KOPT-K1 (cell line): ENCODE measurements around the gene SLC49A3.

Source experiments
- H3K27ac ChIP-seq: fragments of 200-600 bp; sonication (generic); 2 replicates; pipeline ENCODE4 v1.5.1; 2016; ENCODE audit warnings: antibody characterized with exemption, mild to moderate bottlenecking, low read depth, low read length; ENCODE audit not compliant: poor library complexity, severe bottlenecking
- H3K36me3 ChIP-seq: fragments of 200-600 bp; sonication (generic); 2 replicates; pipeline ENCODE4 v1.5.1; 2017; ENCODE audit warnings: antibody characterized with exemption, mild to moderate bottlenecking, low read length, moderate library complexity; ENCODE audit not compliant: insufficient read depth
- H3K9me3 ChIP-seq: fragments of 200-600 bp; sonication (generic); 2 replicates; pipeline ENCODE4 v1.5.1; 2017; ENCODE audit warnings: antibody characterized with exemption, low read length, mild to moderate bottlenecking; ENCODE audit not compliant: insufficient read depth, poor library complexity, severe bottlenecking

The SLC49A3 gene

DNA sequence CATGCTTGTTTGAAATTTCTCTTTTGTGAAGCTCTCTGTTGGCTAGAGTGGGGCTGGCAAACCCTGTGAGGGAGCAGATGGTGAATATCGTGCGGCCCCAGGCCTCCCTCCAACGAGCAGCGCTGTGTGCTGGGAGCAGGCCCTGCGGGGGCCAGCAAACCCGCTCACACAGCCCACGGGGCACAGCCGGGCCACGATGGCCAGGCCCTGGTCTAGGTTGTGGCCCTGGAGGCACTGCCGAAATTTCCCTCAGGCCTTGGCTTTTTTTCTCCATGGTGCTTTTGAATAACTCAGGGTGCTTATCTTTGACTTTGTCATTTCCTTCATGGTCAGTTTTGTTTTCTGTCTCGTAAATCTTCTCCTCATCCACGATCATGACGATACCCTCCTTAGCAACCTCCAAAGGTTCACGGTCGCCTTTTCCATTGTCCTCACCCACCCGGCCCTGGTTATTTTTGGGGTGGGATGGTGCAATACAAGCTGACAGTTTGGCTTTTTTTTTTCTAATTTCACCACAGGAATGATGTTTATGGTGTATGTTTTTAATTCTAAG lies 37.4 kb upstream of the SLC49A3 start:
- Histone ChIP-seq H3K27ac (no peak overlapping the region), H3K9me3 (peaks cover 3% of the 10 kb centered on the region), H3K36me3 (peaks cover 43% of the 10 kb centered on the region; the same call in 1 of the 2 replicates)

DNA sequence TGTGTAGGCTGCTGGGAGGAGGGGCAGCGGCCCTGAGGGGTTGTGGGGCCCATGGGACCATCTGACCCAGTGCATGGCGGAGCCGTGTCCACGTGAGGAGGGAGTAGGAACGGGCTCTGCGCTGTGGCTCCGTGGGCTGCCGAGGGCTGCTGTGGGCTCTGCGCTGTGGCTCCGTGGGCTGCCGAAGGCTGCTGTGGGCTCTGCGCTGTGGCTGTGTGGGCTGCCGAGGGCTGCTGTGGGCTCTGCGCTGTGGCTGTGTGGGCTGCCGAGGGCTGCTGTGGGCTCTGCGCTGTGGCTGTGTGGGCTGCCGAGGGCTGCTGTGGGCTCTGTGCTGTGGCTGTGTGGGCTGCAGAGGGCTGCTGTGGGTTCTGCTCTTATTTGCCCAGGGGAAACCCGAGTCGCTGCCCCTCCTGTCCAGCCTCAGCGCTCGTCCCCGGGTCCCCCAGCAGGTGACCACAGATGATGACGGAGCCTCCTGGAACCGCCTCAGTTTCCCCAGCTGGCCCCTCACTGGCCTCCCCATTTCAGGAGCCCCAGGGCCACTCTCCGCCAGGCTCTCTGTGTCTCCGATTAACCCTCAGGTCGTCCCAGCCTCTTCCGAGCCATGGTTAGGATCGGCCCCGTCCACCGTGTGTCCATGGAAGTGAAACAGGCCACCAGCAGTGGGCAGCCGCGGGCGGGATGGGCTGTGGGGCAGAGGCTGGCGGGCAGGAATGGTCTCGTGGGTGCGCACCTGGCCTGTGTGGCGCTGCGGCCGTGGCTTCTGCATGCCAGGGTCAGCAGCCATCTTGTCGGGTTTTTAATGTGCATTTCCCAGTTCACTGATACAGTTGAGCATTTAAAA lies 36.7 kb upstream of the SLC49A3 start:
- Histone ChIP-seq H3K36me3 (peaks cover 36% of the 10 kb centered on the region; the same call in 1 of the 2 replicates), H3K27ac (no peak overlapping the region), H3K9me3 (no peaks in the 10 kb centered on the region)

DNA sequence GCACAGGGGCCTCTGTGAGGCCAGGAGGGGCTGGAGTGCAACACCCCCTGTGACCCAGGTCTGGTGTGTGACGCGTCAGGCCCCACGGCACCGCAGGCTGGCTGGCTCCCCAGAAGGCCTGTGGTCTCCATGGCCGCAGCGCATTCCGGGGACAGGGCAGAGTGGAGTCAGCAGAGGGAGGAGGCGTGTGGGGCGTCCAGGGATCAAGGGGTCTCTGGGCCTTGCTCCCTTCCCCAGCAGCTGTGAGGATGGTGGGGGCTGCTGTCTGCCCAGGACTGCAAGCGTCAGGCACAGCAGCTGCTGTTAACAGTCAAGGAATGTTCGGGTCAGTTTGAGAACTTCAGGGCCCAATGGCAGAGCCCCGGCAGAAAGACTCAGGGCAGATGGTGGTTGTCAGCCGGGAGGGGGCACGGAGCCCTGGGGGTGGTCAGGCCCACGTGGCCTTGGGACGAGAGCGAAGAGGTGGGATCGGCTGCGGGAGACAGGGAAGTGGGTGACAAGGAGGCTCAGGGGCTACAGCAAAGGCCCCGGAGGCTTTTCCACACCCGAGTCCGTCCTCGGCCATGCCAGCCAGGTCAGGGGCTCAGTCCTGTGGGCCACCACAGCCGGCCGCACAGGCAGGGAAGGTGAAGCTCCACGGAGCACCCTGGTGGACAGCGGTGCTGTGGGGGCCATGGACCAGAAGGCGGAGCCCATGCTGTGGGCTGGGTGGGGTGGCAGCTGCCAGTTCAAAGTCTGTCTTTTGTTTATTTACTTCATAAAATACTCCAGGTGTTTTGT lies 35.0 kb upstream of the SLC49A3 start:
- Histone ChIP-seq H3K9me3 (no peaks in the 10 kb centered on the region), H3K36me3 (peaks cover 33% of the 10 kb centered on the region; the same call in 1 of the 2 replicates), H3K27ac (no peak overlapping the region)

DNA sequence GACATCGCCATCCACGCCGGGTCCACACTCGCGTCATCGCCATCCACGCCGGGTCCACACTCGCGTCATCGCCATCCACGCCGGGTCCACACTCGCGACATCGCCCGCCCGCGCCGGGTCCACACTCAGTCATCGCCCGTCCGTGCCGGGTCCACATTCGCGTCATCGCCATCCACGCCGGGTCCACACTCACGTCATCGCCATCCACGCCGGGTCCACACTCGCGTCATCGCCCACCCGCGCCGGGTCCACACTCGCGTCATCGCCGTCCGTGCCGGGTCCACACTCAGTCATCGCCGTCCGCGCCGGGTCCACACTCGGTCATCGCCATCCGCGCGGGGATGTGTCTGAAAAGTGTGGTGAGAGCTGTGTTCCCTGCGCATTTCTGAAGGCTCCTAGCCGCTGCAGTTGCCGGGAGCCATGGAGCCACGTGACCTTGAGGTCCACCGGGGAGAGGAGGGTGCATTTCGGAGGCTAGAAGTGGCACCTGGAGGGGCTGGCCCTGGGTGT lies 34.0 kb upstream of the SLC49A3 start:
- Histone ChIP-seq H3K27ac (no peak overlapping the region), H3K36me3 (peaks cover 29% of the 10 kb centered on the region; the same call in 1 of the 2 replicates), H3K9me3 (no peaks in the 10 kb centered on the region)

DNA sequence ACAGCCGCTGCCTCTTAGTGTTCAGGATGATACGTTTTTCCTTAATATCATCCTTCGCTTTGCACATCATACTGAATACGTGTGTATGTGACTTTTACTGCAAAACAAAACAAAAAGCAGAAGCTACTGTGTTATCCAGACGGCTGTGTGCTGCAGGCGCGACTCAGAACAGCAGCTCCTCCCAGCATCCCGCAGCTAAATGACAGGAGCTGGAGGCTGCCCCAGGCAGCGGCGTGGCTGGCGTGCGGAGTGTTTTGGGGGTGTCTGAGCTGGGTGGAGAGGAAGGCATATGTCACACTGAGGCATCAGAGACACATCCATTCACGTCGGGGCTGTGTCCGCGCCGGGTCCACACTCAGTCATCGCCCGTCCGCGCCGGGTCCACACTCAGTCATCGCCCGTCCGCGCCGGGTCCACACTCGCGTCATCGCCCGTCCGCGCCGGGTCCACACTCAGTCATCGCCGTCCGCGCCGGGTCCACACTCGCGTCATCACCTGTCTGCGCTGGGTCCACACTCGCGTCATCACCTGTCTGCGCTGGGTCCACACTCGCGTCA lies 33.3 kb upstream of the SLC49A3 start:
- H3K27ac ChIP-seq, result no peak overlapping the region
- no peaks in the 10 kb centered on the region for H3K9me3 ChIP-seq
- H3K36me3 ChIP-seq, result peaks cover 28% of the 10 kb centered on the region; the same call in 1 of the 2 replicates

DNA sequence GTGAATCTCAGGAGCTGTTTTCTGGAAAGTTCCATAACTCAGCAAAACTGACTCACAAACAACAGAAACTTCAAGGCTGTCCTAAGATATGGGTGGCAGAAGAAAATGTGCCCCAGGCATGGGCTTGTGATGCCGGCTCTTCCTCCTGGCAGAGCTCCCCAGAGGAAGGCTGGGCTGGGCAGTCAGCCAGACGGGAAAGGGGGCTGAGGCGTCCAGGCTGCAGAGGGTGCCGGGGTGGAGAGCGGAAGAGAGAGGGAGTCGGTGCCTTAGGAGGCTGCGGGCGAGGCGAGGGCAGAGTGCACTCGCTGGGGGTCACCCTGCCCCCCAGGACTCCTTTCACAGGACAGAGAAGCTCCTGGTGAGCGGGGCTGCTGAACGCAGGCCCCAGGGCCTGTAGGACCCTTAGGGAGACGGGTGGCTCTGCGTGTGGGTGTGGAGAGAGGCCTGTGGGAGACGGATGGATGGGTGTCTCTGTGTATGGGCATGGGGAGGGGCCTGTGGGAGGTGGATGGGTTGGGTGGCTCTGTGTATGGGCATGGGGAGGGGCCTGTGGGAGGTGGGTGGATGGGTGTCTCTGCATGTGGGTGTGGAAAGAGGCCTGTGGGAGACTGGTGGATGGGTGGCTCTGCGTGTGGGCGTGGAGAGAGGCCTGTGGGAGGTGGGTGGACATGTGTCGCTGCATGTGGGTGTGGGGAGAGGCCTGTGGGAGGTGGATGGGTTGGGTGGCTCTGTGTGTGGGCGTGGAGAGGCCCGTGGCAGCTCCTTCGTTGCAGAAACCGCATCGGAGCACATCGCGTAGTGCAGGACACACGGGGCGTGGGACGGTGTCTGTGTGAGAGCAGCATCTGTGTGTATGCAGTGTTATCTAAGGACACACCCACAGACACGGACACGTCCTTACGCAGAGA lies 32.6 kb upstream of the SLC49A3 start:
- Histone ChIP-seq H3K27ac (no peak overlapping the region), H3K9me3 (no peaks in the 10 kb centered on the region), H3K36me3 (peaks cover 28% of the 10 kb centered on the region; the same call in 1 of the 2 replicates)

DNA sequence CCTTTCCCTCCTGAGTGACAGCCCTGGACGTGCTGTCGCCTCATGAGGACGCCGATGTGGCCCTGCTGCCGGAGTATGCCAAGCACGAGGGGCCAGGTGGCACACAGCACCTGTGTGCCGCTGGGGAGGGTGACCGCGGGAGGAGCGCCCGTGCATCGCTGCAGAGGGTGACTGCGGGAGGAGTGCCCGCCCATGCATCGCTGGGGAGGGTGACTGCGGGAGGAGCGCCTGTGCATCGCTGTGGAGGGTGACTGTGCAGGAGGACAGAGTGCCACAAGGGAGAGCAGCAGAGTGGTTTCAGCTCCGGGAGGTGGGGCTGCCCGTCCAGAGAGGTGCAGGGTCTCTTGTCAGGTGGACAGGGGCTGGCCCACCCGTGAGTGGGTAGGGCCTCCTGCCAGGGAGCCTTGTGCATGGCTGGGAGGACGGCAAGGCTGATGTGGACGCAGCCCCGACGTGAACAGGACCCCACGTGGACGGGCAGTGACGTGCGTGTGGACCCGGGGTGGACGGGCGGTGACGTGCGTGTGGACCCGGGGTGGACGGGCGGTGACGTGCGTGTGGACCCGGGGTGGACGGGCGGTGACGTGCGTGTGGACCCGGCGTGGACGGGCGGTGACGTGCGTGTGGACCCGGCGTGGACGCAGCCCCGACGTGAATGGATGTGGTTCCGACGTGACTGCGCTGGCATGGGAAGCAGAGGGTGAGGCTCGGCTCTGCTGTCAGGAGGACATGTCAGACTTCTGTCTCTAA lies 31.3 kb upstream of the SLC49A3 start:
- Histone ChIP-seq H3K36me3 (peaks cover 28% of the 10 kb centered on the region; the same call in 1 of the 2 replicates), H3K9me3 (no peaks in the 10 kb centered on the region), H3K27ac (no peak overlapping the region)

DNA sequence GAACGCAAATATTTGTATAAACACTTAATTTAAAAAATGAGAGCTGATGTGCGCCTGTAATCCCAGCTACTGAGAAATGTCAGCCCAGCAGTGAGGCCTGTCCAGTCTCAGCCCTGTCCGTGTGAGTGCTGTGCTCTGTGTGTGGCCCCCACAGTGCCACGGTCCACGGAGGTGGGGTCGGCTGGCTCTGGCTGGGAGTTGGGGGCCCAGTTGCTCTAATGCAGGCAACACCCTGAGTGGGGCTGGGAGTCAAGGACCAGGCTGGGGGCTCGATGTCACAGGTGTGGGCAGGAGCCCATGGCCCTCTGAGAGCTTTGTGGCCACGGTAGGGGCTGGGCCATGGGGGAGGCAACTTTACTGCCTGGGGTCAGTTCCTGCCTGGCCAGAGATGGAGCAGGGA lies 29.5 kb upstream of the SLC49A3 start:
- H3K36me3 ChIP-seq, result peaks cover 30% of the 10 kb centered on the region; the same call in 1 of the 2 replicates
- no peak overlapping the region for H3K27ac ChIP-seq
- no peaks in the 10 kb centered on the region for H3K9me3 ChIP-seq

DNA sequence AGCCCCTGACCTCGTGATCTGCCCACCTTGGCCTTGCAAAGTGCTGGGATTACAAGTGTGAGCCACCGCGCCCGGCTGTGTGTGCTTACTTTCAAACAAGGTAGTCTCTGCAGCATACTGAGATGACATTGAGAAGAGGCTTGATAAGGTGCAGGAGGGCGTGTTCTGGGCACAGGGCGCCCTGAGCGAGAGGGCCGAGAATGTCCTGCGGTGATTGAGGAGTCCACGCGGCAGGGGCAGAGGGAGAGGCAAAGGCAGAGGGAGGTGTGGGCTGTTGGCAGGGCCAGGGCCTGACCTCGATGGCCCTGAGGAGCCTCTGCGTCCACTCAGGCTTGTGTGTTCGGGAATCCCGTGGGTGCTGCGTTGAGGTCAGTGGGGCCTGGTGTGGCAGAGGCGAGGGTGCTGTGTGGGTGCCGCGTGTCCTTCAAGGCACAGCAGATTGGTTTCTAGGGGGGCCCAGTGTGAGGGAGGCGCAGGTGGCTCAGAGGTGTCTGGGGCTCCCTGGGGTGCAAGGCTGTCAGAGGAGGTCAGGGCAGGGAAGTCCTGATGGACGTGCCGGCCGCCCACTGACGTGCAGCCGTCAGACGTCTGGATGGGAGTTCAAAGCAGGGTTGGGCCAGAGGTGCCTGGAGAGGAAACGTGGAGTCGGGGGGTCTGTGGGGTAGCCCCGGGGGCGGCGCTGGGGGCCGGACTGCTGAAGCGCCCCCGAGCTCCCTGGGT lies 28.8 kb upstream of the SLC49A3 start:
- Histone ChIP-seq H3K27ac (no peak overlapping the region), H3K36me3 (peaks cover 28% of the 10 kb centered on the region; the same call in 1 of the 2 replicates), H3K9me3 (no peaks in the 10 kb centered on the region)

DNA sequence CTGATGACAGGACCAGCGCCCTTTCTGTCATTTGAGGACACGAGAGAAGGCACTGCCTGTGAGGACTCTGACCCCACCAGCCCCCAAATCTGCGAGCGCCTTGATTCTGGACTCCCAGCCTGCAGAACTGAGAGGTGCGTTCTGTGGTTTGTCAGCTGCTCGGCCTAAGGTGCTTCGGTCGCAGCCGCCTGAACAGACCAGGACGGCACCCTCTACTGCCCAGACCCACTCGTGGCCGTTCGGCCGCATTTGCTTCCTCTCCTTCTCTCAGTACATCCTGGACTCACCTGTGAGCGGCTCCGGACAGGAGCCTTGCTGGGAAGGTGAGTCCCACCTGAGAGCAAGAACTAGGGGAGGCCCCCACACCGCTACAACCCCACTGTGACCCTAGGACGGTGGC lies 25.1 kb upstream of the SLC49A3 start:
- Histone ChIP-seq H3K27ac (no peak overlapping the region), H3K9me3 (no peaks in the 10 kb centered on the region), H3K36me3 (peaks cover 33% of the 10 kb centered on the region)

DNA sequence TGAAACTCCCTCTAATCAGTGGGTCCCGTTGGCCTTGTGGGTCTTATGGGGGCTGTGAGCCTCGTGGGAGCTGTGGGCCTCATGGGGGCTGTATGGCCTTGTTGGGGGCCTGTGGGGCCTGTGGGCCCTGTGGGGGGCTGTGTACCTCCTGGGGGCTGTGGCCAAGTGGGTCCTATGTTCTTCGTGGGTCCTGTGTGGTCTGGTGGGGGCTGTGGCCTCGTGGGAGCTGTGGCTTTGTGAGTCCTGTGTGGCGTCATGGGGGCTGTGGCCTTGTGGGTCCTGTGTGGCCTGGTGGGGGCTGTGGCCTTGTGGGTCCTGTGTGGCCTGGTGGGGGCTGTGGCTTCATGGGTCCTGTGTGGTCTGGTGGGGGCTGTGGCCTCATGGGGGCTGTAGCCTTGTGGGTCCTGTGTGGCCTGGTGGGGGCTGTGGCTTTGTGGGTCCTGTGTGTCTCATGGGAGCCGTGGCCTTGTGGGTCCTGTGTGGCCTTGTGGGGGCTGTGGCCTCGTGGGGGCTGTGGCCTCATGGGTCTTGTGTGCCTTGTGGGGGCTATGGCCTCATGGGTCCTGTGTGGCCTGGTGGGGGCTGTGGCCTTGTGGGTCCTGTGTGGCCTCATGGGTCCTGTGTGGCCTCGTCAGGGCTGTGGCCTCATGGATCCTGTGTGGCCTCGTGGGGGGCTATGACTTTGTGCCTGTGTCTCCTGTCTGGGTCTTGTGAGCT lies 24.1 kb upstream of the SLC49A3 start:
- H3K36me3 ChIP-seq, result peaks cover 43% of the 10 kb centered on the region
- no peak overlapping the region for H3K27ac ChIP-seq
- no peaks in the 10 kb centered on the region for H3K9me3 ChIP-seq

DNA sequence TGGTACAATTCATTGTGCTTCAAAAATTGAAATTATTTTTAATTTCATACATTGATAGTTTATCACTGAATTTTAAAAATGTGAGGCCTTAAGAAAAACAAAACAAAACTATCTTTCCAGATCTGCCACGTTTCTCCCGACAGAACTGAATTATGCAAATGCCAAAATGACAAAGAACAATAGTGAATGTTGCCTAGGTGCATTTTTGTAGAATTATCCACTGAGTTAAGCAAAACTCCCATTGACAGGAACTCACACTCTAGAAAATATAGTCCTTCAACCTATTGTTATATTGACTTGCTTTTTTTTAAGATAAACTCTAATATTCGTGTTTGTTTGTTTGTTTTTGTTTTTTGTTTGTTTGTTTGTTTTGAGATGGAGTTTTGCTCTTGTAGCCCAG lies 23.1 kb upstream of the SLC49A3 start:
- Histone ChIP-seq H3K36me3 (peaks cover 43% of the 10 kb centered on the region), H3K27ac (no peak overlapping the region)

More for the DNA sequence above, 23.1 kb upstream of the SLC49A3 start:
- H3K9me3 ChIP-seq, result no peaks in the 10 kb centered on the region
